Stimulated activated CD8-positive, alpha-beta memory T cell treated with anti-CD3 and anti-CD28 coated beads, Interleukin-12 subunit alpha, Interleukin-12 subunit beta, amount 100 ng/mL, for 24 hours (primary cell): ENCODE data around the gene ANKIB1.

Experiments used
- DNase-seq: peaks from one replicate; pipeline ENCODE4 v3.0.0-alpha.2; 2020; ENCODE audit errors: extremely low read depth

The ANKIB1 gene

GRCh38 chr7:92260248-92260781 lies 14.5 kb downstream of the ANKIB1 start:
- no peak for DNase-seq

- DNase-seq: no peak
Observed at GRCh38 chr7:92266415-92267241, 20.9 kb downstream of the ANKIB1 start.

- DNase-seq: no peak
Observed at GRCh38 chr7:92268921-92269320, 23.1 kb downstream of the ANKIB1 start.

GRCh38 chr7:92275327-92275726 lies 29.6 kb downstream of the ANKIB1 start:
- no peak for DNase-seq

- no peak for DNase-seq
Observed at GRCh38 chr7:92276460-92276864, 30.7 kb downstream of the ANKIB1 start.

- no peak for DNase-seq
Observed at GRCh38 chr7:92279396-92280031, 33.7 kb downstream of the ANKIB1 start.

- DNase-seq: no peak
Observed at GRCh38 chr7:92281031-92281430, 35.3 kb downstream of the ANKIB1 start.

GRCh38 chr7:92282221-92282814 lies 36.5 kb downstream of the ANKIB1 start:
- DNase-seq: no peak

- DNase-seq: no peak
Observed at GRCh38 chr7:92282930-92283329, 37.2 kb downstream of the ANKIB1 start.

- DNase-seq: no peak
Observed at GRCh38 chr7:92289321-92289720, 43.5 kb downstream of the ANKIB1 start.

- no peak for DNase-seq
Observed at GRCh38 chr7:92292981-92293380, 47.2 kb downstream of the ANKIB1 start.

- DNase-seq: no peak
Observed at GRCh38 chr7:92293896-92294590, 48.3 kb downstream of the ANKIB1 start.

GRCh38 chr7:92295391-92295790 lies 49.6 kb downstream of the ANKIB1 start:
- DNase-seq: no peak

- no peak for DNase-seq
Observed at GRCh38 chr7:92296235-92296634, 50.5 kb downstream of the ANKIB1 start.

GRCh38 chr7:92296880-92297445 lies 51.2 kb downstream of the ANKIB1 start:
- DNase-seq: no peak

- DNase-seq: no peak
Observed at GRCh38 chr7:92297736-92298135, 52.0 kb downstream of the ANKIB1 start.

- no peak for DNase-seq
Observed at GRCh38 chr7:92303761-92304160, 58.0 kb downstream of the ANKIB1 start.

GRCh38 chr7:92304406-92304893 lies 58.7 kb downstream of the ANKIB1 start:
- DNase-seq: no peak

- no peak for DNase-seq
Observed at GRCh38 chr7:92306153-92306552, 60.4 kb downstream of the ANKIB1 start.

- no peak for DNase-seq
Observed at GRCh38 chr7:92313055-92313454, 67.3 kb downstream of the ANKIB1 start.

GRCh38 chr7:92319243-92319642 lies 73.5 kb downstream of the ANKIB1 start:
- no peak for DNase-seq

GRCh38 chr7:92325173-92325572 lies 79.4 kb downstream of the ANKIB1 start:
- DNase-seq: no peak
